DND-41 (cell line): ENCODE data around the gene IDH2.

ENCODE experiments used
- EZH2 ChIP-seq: IDR thresholded peaks from 3 replicates; pipeline ENCODE4 v1.6.1; 2012; ENCODE audit warnings: borderline replicate concordance, low read depth, mild to moderate bottlenecking, moderate library complexity, low read length, inconsistent platforms; ENCODE audit not compliant: severe bottlenecking
- TF ChIP-seq, protein P1 (sequence below): IDR thresholded peaks from 2 replicates; pipeline ENCODE4 v1.5.1; 2012; ENCODE audit warnings: borderline replicate concordance, low read length, moderate library complexity, mild to moderate bottlenecking; ENCODE audit not compliant: poor library complexity, severe bottlenecking; ENCODE audit errors: extremely low read depth

DNA sequence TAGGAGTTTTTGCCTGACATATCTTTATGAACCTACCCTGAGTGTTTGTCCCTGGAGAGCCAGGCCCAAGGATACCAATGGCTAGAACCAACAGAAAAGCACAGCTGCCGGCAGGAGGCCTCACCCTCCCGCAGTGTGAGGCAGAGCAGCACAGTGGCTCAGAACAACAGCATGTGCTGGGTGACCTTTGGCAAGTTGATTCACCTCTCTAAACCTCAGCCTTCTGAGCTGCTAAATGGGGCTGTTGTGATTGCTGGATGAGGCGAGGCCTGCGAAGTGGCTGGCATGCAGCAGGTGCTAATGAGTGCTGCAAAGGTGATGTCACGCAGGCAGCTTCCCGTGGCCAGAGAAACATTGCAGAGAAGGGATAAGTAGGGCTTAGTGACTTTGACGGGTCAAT lies 23.3 kb downstream of the IDH2 start:
- TF ChIP-seq, protein P1, sequence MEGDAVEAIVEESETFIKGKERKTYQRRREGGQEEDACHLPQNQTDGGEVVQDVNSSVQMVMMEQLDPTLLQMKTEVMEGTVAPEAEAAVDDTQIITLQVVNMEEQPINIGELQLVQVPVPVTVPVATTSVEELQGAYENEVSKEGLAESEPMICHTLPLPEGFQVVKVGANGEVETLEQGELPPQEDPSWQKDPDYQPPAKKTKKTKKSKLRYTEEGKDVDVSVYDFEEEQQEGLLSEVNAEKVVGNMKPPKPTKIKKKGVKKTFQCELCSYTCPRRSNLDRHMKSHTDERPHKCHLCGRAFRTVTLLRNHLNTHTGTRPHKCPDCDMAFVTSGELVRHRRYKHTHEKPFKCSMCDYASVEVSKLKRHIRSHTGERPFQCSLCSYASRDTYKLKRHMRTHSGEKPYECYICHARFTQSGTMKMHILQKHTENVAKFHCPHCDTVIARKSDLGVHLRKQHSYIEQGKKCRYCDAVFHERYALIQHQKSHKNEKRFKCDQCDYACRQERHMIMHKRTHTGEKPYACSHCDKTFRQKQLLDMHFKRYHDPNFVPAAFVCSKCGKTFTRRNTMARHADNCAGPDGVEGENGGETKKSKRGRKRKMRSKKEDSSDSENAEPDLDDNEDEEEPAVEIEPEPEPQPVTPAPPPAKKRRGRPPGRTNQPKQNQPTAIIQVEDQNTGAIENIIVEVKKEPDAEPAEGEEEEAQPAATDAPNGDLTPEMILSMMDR, result no peak
- TF ChIP-seq EZH2, result no peak
